Testis (tissue), 3 donors: ENCODE results near the gene KCNH2. TPM values are rescaled to one million over a fixed set of nuclear protein-coding genes. Genes with fewer than 3 reads are reported as not detected.

Experiments
- DNase-seq: peaks from one replicate; pipeline ENCODE4 v3.0.0-alpha.2; 2019
- H3K27ac ChIP-seq, 2 donors: fragments of 200-600 bp; sonication (generic); one replicate each; pipeline ENCODE4 v1.5.1; 2019
- H3K27me3 ChIP-seq: fragments of 200-600 bp; sonication (generic); one replicate; pipeline ENCODE4 v1.5.1; 2019
- H3K36me3 ChIP-seq: fragments of 200-600 bp; sonication (generic); one replicate; pipeline ENCODE4 v1.5.1; 2017; ENCODE audit warnings: low read depth; ENCODE audit errors: missing control alignments
- H3K4me1 ChIP-seq: fragments of 200-600 bp; sonication (generic); one replicate; pipeline ENCODE4 v1.5.1; 2019
- H3K4me3 ChIP-seq, 2 donors: fragments of 200-600 bp; sonication (generic); one replicate each; pipeline ENCODE4 v1.5.1; 2017 to 2019
- H3K9me3 ChIP-seq: fragments of 200-600 bp; sonication (generic); one replicate; pipeline ENCODE4 v1.5.1; 2017
- CTCF ChIP-seq, 3 experiments: fragments of 450-650 bp in 2 of 3; fragments of 200-600 bp in 1 of 3; sonication (generic) in 1 of 3; IDR thresholded peaks; one replicate each; pipeline ENCODE4 v1.5.1; 2016 to 2019; ENCODE audit warnings: antibody characterized with exemption in 3 of 3, mild to moderate bottlenecking in 2 of 3, moderate library complexity in 1 of 3
- POLR2A ChIP-seq: fragments of 450-650 bp; IDR thresholded peaks from one replicate; pipeline ENCODE4 v1.6.1; 2017; ENCODE audit warnings: antibody characterized with exemption, mild to moderate bottlenecking, moderate library complexity
- WGBS, 2 donors: methylation state at CpG; one replicate each; pipeline ENCODE4 v1.1.5; 2018; 5-methylcytosine and 5-hydroxymethylcytosine counted together
- intact Hi-C: fragments of 100-400 bp; cut with DNase I; formaldehyde crosslinking; loops from one replicate; pipeline ENCODE4 v1.15.1; 2023; ENCODE audit warnings: low total_unique reads
- polyA plus RNA-seq: library from polyadenylated mRNA; stranded (reverse); fragments of 350-450 nt; fragmentation: Illumina TruSeq; extraction: RNeasy Lipid Tissue Mini Kit (QIAGEN cat#74804); gene quantifications from one replicate; pipeline ENCODE4 v1.2.3, GENCODE V29; 2014; ENCODE audit warnings: low read depth, low replicate concordance; ENCODE audit not compliant: insufficient read depth
- total RNA-seq, 2 donors: library from RNA; depleted of rRNA; stranded (reverse); fragments of >200 nt; gene quantifications; one replicate each; pipeline ENCODE4 v1.2.3, GENCODE V29; 2016

Gene KCNH2
- total and polyA plus RNA-seq, 3 donors from 2014 or later: 82.5 to 247 (median 230) TPM

GRCh38 chr7:150949971-150950491 lies 28.1 kb downstream of the KCNH2 start:
- no peak overlapping the region for H3K4me3 ChIP-seq
- no peaks in the 10 kb centered on the region for H3K27me3 ChIP-seq
- TF ChIP-seq POLR2A (no peak), CTCF (IDR thresholded peaks at IDR 0.05) (no peak)
- 94 to 96% methylated on average over 4 to 16 of the region's 16 CpGs for WGBS, 2 donors
- H3K36me3 ChIP-seq: no peaks in the 10 kb centered on the region
- intact Hi-C loops: no loop called here
- peaks cover 39% of the 10 kb centered on the region for H3K4me1 ChIP-seq
- H3K9me3 ChIP-seq: no peaks in the 10 kb centered on the region
- DNase-seq: peak; percentile 12
- no peak overlapping the region for H3K27ac ChIP-seq

GRCh38 chr7:150949564-150949963 lies 28.6 kb downstream of the KCNH2 start:
- Histone ChIP-seq H3K27ac (no peak overlapping the region), H3K4me3 (no peak overlapping the region), H3K4me1 (peaks cover 39% of the 10 kb centered on the region), H3K27me3 (no peaks in the 10 kb centered on the region), H3K9me3 (no peaks in the 10 kb centered on the region), H3K36me3 (no peaks in the 10 kb centered on the region)
- WGBS, 2 donors: 66 to 72% methylated on average over 4 of the region's 4 CpGs
- intact Hi-C loops: no loop called here
- TF ChIP-seq CTCF (IDR thresholded peaks at IDR 0.05) (no peak), POLR2A (no peak)
- peak; percentile 13 for DNase-seq

- intact Hi-C loops: no loop called here
- peak; percentile 12 for DNase-seq
- no peaks in the 10 kb centered on the region for H3K36me3 ChIP-seq
- no peak overlapping the region for H3K4me3 ChIP-seq
- H3K4me1 ChIP-seq: peaks cover 46% of the 10 kb centered on the region
- no peaks in the 10 kb centered on the region for H3K9me3 ChIP-seq
- H3K27me3 ChIP-seq: no peaks in the 10 kb centered on the region
- TF ChIP-seq POLR2A: no peak
- no peak for TF ChIP-seq CTCF (IDR thresholded peaks at IDR 0.05)
- peak overlapping the region; percentile 62 to 89 for H3K27ac ChIP-seq
- WGBS, 2 donors: 87 to 94% methylated on average over 3 to 15 of the region's 15 CpGs
These were observed 29.3 kb downstream of the KCNH2 start for GRCh38 chr7:150948791-150949251.

- TF ChIP-seq CTCF (IDR thresholded peaks at IDR 0.05): no peak
- TF ChIP-seq POLR2A: no peak
- DNase-seq: peak; percentile 55
- H3K36me3 ChIP-seq: no peaks in the 10 kb centered on the region
- H3K4me1 ChIP-seq: peaks cover 42% of the 10 kb centered on the region
- H3K27me3 ChIP-seq: no peaks in the 10 kb centered on the region
- peak overlapping the region; percentile 62 to 89 for H3K27ac ChIP-seq
- no peaks in the 10 kb centered on the region for H3K9me3 ChIP-seq
- WGBS, 2 donors: 48 to 86% methylated on average over 12 to 34 of the region's 34 CpGs
- H3K4me3 ChIP-seq: no peak overlapping the region
- intact Hi-C loops: no loop called here
These were observed 30.1 kb downstream of the KCNH2 start for GRCh38 chr7:150947761-150948651.
